ENCODE data around the gene TRIM16.
"Not testable (repeated sequence)": the region's sequence is repeated elsewhere in the genome, so short reads cannot be mapped to it uniquely, and the experiment has no call there.

DNA sequence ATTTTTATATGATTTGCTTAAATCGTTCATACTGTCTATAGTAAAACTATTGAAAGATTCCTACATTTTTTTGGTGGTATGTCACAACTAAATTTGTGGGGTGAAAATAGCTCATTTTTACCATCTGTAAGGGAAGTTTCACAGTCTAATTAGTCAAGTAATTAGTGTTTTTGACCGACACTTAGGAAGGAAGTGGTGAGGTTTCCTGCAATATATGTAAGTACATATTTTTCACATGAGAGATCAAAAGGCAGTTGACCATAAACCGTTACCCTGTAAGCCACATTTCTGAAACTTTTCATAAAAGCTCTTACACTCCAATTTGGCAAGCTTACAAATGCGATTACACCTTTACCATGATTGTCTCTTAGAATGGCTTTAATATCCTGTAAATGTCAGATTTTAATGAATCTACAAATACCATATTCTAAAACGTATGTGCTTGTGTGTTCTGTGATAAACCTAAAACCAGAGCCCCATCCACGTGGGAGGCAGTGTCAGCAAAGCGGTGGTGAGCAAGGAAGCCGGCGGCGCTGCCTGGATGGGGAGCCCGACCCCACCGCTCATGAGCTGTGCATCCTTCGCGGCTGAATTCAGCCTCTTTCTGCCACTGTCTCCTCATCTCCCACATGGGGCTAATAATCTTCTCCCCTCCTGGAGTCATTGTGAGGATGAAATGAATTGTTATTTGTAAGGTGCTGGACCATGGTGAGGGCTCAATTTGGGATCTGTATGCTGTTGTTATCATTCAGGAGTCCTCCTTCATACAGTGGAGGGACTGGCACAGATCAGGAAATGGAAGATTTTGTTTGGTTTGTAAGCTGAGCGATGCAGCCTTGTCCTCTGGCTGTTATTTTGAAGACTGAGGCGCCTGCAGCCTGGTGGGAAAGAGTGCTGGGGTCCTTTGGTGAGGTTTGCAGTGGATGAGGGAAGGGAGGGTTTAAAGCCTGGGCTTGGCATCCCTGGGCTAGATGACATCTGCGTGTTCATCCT, 94.3 kb downstream of the TRIM16 start:
- TF ChIP-seq, protein P1, sequence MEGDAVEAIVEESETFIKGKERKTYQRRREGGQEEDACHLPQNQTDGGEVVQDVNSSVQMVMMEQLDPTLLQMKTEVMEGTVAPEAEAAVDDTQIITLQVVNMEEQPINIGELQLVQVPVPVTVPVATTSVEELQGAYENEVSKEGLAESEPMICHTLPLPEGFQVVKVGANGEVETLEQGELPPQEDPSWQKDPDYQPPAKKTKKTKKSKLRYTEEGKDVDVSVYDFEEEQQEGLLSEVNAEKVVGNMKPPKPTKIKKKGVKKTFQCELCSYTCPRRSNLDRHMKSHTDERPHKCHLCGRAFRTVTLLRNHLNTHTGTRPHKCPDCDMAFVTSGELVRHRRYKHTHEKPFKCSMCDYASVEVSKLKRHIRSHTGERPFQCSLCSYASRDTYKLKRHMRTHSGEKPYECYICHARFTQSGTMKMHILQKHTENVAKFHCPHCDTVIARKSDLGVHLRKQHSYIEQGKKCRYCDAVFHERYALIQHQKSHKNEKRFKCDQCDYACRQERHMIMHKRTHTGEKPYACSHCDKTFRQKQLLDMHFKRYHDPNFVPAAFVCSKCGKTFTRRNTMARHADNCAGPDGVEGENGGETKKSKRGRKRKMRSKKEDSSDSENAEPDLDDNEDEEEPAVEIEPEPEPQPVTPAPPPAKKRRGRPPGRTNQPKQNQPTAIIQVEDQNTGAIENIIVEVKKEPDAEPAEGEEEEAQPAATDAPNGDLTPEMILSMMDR (IDR thresholded peaks at IDR 0.05): not testable (repeated sequence)
- TF ChIP-seq EZH2 (IDR thresholded peaks at IDR 0.05): not testable (repeated sequence)

All from neural progenitor cell (in vitro differentiated cells).